Central memory CD8-positive, alpha-beta T cell (primary cell): ENCODE data around the gene CGNL1.

ENCODE experiments used
- ATAC-seq: fragments of 150-1000 bp; cut with Tn5 transposase; replicated peaks from 2 replicates; pipeline ENCODE4 v1.10.0; 2022; ENCODE audit warnings: mild to moderate bottlenecking, moderate FRiP score, moderate number of reproducible peaks; ENCODE audit not compliant: poor library complexity, severe bottlenecking; ENCODE audit errors: extremely low read depth
- DNase-seq, 2 donors: peaks; one replicate each; pipeline ENCODE4 v3.0.0; 2021; ENCODE audit warnings: low spot score in 2 of 2
- H3K27ac Mint-ChIP-seq: one replicate; pipeline ENCODE4 v1.8.0; 2022; ENCODE audit warnings: low read depth, mild to moderate bottlenecking, moderate library complexity, mixed read lengths
- H3K27me3 Mint-ChIP-seq: one replicate; pipeline ENCODE4 v1.8.0; 2022; ENCODE audit warnings: mixed read lengths
- H3K36me3 Mint-ChIP-seq: one replicate; pipeline ENCODE4 v1.8.0; 2022; ENCODE audit warnings: mild to moderate bottlenecking, moderate library complexity, mixed read lengths; ENCODE audit not compliant: insufficient read depth
- H3K4me1 Mint-ChIP-seq: one replicate; pipeline ENCODE4 v1.8.0; 2022; ENCODE audit warnings: mixed read lengths
- H3K4me3 Mint-ChIP-seq: one replicate; pipeline ENCODE4 v1.8.0; 2022; ENCODE audit warnings: mild to moderate bottlenecking, moderate library complexity, mixed read lengths
- H3K9me3 Mint-ChIP-seq: one replicate; pipeline ENCODE4 v1.8.0; 2022; ENCODE audit warnings: mixed read lengths

The CGNL1 gene

GRCh38 chr15:57357799-57358198 is 18.5 kb upstream of the CGNL1 start:
- ATAC-seq (no peak), DNase-seq (no peak)
- Mint-ChIP-seq H3K4me3 (no peak overlapping the region), H3K27me3 (peaks cover 42% of the 10 kb centered on the region), H3K9me3 (no peaks in the 10 kb centered on the region), H3K36me3 (no peaks in the 10 kb centered on the region), H3K27ac (no peak overlapping the region), H3K4me1 (no peaks in the 10 kb centered on the region)

- no peak overlapping the region for H3K27ac Mint-ChIP-seq
- peaks cover 34% of the 10 kb centered on the region for H3K27me3 Mint-ChIP-seq
- H3K4me1 Mint-ChIP-seq: no peaks in the 10 kb centered on the region
- no peaks in the 10 kb centered on the region for H3K36me3 Mint-ChIP-seq
- H3K4me3 Mint-ChIP-seq: no peak overlapping the region
- DNase-seq (no peak), ATAC-seq (no peak)
- no peaks in the 10 kb centered on the region for H3K9me3 Mint-ChIP-seq
Measured at GRCh38 chr15:57358571-57358970, 17.7 kb upstream of the CGNL1 start.

- H3K36me3 Mint-ChIP-seq: no peaks in the 10 kb centered on the region
- H3K27me3 Mint-ChIP-seq: no peaks in the 10 kb centered on the region
Measured at GRCh38 chr15:57363661-57364060, 12.6 kb upstream of the CGNL1 start.

GRCh38 chr15:57364282-57365007 is 11.9 kb upstream of the CGNL1 start:
- no peak overlapping the region for H3K27ac Mint-ChIP-seq
- ATAC-seq (no peak), DNase-seq (no peak)
- no peaks in the 10 kb centered on the region for H3K4me1 Mint-ChIP-seq
- H3K4me3 Mint-ChIP-seq: no peak overlapping the region
- H3K9me3 Mint-ChIP-seq: no peaks in the 10 kb centered on the region
- no peaks in the 10 kb centered on the region for H3K27me3 Mint-ChIP-seq
- H3K36me3 Mint-ChIP-seq: no peaks in the 10 kb centered on the region

More at GRCh38 chr15:57363661-57364060, 12.6 kb upstream of the CGNL1 start:
- H3K9me3 Mint-ChIP-seq: no peaks in the 10 kb centered on the region
- no peak for ATAC-seq
- H3K4me1 Mint-ChIP-seq: no peaks in the 10 kb centered on the region
- no peak for DNase-seq
- no peak overlapping the region for H3K27ac Mint-ChIP-seq
- H3K4me3 Mint-ChIP-seq: no peak overlapping the region

GRCh38 chr15:57367556-57367955 is 8.7 kb upstream of the CGNL1 start:
- H3K4me1 Mint-ChIP-seq: no peaks in the 10 kb centered on the region
- no peak overlapping the region for H3K27ac Mint-ChIP-seq
- no peak for DNase-seq
- H3K4me3 Mint-ChIP-seq: no peak overlapping the region
- peaks cover 13% of the 10 kb centered on the region for H3K27me3 Mint-ChIP-seq
- no peaks in the 10 kb centered on the region for H3K36me3 Mint-ChIP-seq
- H3K9me3 Mint-ChIP-seq: no peaks in the 10 kb centered on the region
- ATAC-seq: no peak

- Mint-ChIP-seq H3K27ac (no peak overlapping the region), H3K36me3 (no peaks in the 10 kb centered on the region), H3K4me1 (peaks cover 3% of the 10 kb centered on the region), H3K27me3 (peaks cover 47% of the 10 kb centered on the region), H3K4me3 (no peak overlapping the region), H3K9me3 (no peaks in the 10 kb centered on the region)
- ATAC-seq (no peak), DNase-seq (no peak)
Measured at GRCh38 chr15:57370929-57371328, 5.4 kb upstream of the CGNL1 start.

GRCh38 chr15:57373251-57373881 is 2.9 kb upstream of the CGNL1 start:
- no peak overlapping the region for H3K4me3 Mint-ChIP-seq
- no peaks in the 10 kb centered on the region for H3K9me3 Mint-ChIP-seq
- ATAC-seq (no peak), DNase-seq (no peak)
- no peaks in the 10 kb centered on the region for H3K36me3 Mint-ChIP-seq
- H3K27me3 Mint-ChIP-seq: peaks cover 68% of the 10 kb centered on the region
- H3K27ac Mint-ChIP-seq: no peak overlapping the region
- H3K4me1 Mint-ChIP-seq: peaks cover 9% of the 10 kb centered on the region

GRCh38 chr15:57373882-57374276 is 2.4 kb upstream of the CGNL1 start:
- H3K4me1 Mint-ChIP-seq: peaks cover 9% of the 10 kb centered on the region
- ATAC-seq (no peak), DNase-seq (no peak)
- H3K36me3 Mint-ChIP-seq: no peaks in the 10 kb centered on the region
- H3K9me3 Mint-ChIP-seq: no peaks in the 10 kb centered on the region
- H3K27me3 Mint-ChIP-seq: peaks cover 73% of the 10 kb centered on the region
- no peak overlapping the region for H3K27ac Mint-ChIP-seq
- H3K4me3 Mint-ChIP-seq: no peak overlapping the region

- no peak overlapping the region for H3K27ac Mint-ChIP-seq
- H3K27me3 Mint-ChIP-seq: peaks cover 95% of the 10 kb centered on the region
- H3K4me3 Mint-ChIP-seq: peak overlapping the region; percentile 56
- no peak for ATAC-seq
- H3K36me3 Mint-ChIP-seq: no peaks in the 10 kb centered on the region
- DNase-seq: no peak
- H3K4me1 Mint-ChIP-seq: peaks cover 9% of the 10 kb centered on the region
- no peaks in the 10 kb centered on the region for H3K9me3 Mint-ChIP-seq
Measured at GRCh38 chr15:57376696-57377477, 582 bp downstream of the CGNL1 start.

GRCh38 chr15:57377478-57377847 is 1.2 kb downstream of the CGNL1 start:
- Mint-ChIP-seq H3K27ac (no peak overlapping the region), H3K4me3 (peak overlapping the region; percentile 56), H3K36me3 (no peaks in the 10 kb centered on the region), H3K9me3 (no peaks in the 10 kb centered on the region), H3K4me1 (peaks cover 9% of the 10 kb centered on the region), H3K27me3 (peaks cover 95% of the 10 kb centered on the region)
- DNase-seq: no peak
- ATAC-seq: no peak

- H3K27ac Mint-ChIP-seq: no peak overlapping the region
- H3K4me1 Mint-ChIP-seq: peaks cover 9% of the 10 kb centered on the region
- H3K36me3 Mint-ChIP-seq: no peaks in the 10 kb centered on the region
Measured at GRCh38 chr15:57379487-57379886, 3.2 kb downstream of the CGNL1 start.

GRCh38 chr15:57380854-57381253 is 4.5 kb downstream of the CGNL1 start:
- H3K9me3 Mint-ChIP-seq: no peaks in the 10 kb centered on the region
- H3K36me3 Mint-ChIP-seq: no peaks in the 10 kb centered on the region
- peaks cover 67% of the 10 kb centered on the region for H3K27me3 Mint-ChIP-seq

More at GRCh38 chr15:57379487-57379886, 3.2 kb downstream of the CGNL1 start:
- DNase-seq: no peak
- Mint-ChIP-seq H3K9me3 (no peaks in the 10 kb centered on the region), H3K27me3 (peaks cover 81% of the 10 kb centered on the region), H3K4me3 (no peak overlapping the region)
- no peak for ATAC-seq

GRCh38 chr15:57382215-57382614 is 5.9 kb downstream of the CGNL1 start:
- no peaks in the 10 kb centered on the region for H3K9me3 Mint-ChIP-seq
- ATAC-seq: no peak
- no peak for DNase-seq
- H3K4me1 Mint-ChIP-seq: no peaks in the 10 kb centered on the region
- H3K36me3 Mint-ChIP-seq: no peaks in the 10 kb centered on the region
- H3K4me3 Mint-ChIP-seq: no peak overlapping the region
- H3K27ac Mint-ChIP-seq: no peak overlapping the region
- peaks cover 55% of the 10 kb centered on the region for H3K27me3 Mint-ChIP-seq

More at GRCh38 chr15:57380854-57381253, 4.5 kb downstream of the CGNL1 start:
- no peak overlapping the region for H3K4me3 Mint-ChIP-seq
- ATAC-seq: no peak
- H3K27ac Mint-ChIP-seq: no peak overlapping the region
- DNase-seq: no peak
- H3K4me1 Mint-ChIP-seq: peaks cover 7% of the 10 kb centered on the region
